HG03196 (cell line): ENCODE measurements around the gene CFAP61.

Experiments
- ATAC-seq: cut with Tn5 transposase; IDR thresholded peaks from one replicate; pipeline ENCODE4 v1.9.1; 2021; ENCODE audit not compliant: unreplicated experiment

The CFAP61 gene

DNA sequence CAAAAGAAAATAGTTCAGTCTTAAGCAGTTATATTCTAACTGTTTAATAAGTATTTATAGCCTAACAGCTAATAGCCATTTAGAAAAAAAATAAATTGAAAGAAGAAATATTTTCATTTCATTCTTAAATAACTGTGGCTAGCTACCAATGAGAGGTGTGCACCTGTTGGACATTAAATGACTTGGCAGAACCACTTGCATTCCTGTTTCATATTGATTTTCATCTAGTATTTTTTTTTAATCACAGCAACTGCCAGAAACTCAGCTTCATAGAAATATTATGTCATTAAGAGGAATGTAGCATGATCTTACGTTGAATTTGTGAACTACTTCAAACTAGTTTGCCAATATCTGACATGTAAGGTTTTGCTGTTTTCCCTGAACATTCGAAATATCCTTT is 25.0 kb upstream of the CFAP61 start:
- ATAC-seq: no peak

- ATAC-seq: no peak
Measured at GRCh38 chr20:20031790-20032189, 20.5 kb upstream of the CFAP61 start.

GRCh38 chr20:20034486-20034885 is 17.8 kb upstream of the CFAP61 start:
- ATAC-seq: no peak

- ATAC-seq: no peak
Measured at GRCh38 chr20:20036756-20037155, 15.6 kb upstream of the CFAP61 start.

DNA sequence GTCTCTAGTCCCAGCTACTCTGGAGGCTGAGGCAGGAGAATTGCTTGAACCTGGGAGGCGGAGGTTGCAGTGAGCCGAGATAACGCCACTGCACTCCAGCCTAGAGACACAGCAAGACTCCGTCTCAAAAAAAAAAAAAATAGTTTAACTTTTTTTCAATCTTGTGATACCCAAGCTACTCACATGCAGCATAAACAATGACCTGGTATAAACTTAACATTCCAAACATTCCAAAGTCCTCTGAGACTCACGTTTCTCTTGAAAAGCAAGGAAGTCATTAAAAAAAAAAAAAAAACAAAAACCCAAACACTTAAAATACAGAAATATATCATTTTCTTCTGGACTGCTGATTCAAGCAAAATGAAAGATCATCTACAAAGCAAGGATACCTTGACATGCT is 14.4 kb upstream of the CFAP61 start:
- no peak for ATAC-seq

GRCh38 chr20:20038586-20038985 is 13.7 kb upstream of the CFAP61 start:
- ATAC-seq: no peak

DNA sequence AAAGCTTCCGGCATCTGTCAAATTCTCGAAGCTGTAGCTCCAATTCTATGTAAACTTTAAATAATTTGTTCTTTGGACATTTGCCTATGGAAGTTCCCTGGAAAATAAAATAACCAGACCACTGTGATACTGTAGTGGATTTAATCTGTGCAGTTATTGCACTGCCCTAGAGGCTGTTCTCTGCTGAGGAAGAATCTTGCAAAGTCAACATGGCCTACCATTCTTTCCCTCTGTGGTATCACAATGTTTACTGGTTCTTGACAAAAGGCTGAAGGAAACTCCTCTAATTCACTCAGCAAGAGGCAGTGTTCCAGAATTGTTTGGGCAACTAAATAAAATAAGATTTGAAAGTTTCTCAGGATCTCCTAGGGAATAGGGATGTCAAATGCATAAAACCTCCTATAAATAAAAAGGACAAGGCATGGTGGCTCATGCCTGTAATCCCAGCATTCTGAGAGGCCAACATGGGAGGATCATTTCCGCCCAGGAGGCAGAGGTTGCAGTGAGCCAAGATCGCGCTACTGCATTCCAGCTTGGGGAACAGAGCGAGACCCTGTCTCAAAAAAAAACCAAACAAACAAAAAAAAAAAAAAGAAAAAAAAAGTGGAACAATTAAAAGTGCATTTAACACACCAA is 12.5 kb upstream of the CFAP61 start:
- ATAC-seq: no peak

DNA sequence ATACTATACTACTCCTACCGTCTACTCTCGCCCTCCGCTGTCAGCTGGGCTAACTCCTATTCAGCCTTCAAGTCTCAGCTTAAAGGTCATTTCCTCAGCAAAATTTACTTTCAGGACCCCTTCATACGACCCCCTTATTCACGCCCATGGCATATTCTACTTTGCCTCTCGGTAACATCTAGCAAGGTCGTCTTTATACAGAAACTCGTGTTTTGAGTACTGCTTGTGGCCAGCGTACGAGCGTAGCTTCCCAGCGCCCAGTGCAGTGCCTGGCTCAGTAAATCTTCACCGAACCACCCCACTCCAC is 612 bp upstream of the CFAP61 start:
- ATAC-seq: peak; percentile 3

GRCh38 chr20:20060234-20060998 is 8.1 kb downstream of the CFAP61 start:
- no peak for ATAC-seq

- no peak for ATAC-seq
Measured at GRCh38 chr20:20063941-20064702, 11.8 kb downstream of the CFAP61 start.

DNA sequence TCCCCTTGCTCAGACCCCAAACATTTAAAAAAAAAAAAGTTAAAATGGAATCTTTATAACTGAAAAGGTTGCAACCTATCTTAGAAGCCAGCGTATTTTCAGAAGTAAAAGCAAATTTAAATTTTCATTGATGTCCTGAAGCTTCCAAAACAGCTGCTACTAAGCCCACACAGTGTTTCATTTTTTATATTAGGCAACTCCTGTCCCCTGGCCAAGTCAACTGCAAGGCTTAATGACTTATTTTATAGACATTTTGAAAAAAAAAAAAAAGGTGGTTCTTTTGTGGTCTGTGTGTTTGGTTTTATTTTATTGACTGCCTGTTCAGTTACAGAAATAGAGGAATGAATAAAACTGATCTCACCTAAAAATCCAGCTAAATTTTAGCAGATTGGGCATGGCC is 13.0 kb downstream of the CFAP61 start:
- no peak for ATAC-seq

- ATAC-seq: no peak
Measured at GRCh38 chr20:20070871-20071726, 18.8 kb downstream of the CFAP61 start.

GRCh38 chr20:20073801-20074371 is 21.6 kb downstream of the CFAP61 start:
- no peak for ATAC-seq

DNA sequence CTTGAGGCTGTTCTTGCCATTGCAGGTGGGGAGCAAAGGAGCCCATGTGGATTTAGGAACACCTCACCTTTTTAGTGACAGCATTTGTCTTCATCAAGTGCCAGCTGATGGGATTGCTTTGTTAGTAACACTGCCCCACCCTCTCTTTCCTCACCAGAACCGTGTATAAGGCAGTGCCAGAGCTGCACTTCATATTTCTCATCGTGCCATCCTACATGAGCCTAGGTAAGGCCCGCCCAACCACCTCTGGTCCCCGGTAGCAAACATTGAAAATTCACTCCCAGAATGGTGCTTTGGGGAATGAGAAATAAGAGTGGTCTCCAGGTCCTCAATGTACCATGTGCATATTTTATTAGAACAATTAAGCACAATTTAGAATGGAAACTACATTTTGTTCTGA is 22.7 kb downstream of the CFAP61 start:
- no peak for ATAC-seq

DNA sequence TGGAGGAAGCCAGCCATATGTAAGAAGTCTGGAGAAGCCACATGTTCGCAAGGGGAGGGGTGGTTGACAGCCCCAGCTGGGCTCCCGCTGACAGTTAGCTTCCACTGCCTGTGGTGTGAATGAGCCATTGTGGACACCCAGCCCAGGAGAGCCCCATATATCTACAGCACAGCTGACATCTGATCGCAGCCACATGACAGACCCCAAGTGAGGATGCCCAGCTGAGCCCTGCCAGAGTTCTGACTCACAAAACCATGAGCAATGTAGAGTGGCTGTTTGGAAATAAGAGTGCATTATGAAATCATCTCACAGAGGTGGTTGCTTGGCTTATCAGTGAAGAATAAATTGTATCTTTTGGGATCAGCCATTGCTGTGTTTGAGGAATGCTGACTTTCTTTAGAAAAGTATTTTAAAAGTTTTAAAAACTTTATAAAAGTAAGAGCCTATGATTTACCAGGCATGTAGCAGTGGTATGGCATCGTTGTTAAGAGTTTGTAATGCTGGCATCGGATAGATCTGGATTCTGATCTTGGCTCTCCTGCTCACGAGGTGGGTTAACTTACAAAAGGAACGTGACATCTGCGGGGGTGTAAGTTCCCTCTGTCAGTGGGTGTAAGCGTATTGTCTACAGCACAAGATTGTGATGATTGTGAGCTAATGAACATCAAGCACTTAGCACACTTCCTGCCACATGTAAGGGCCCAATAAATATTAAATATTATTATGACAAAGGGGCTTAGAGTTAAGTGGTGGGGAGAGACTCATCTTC is 24.1 kb downstream of the CFAP61 start:
- no peak for ATAC-seq

GRCh38 chr20:20078041-20078440 is 25.7 kb downstream of the CFAP61 start:
- ATAC-seq: no peak

DNA sequence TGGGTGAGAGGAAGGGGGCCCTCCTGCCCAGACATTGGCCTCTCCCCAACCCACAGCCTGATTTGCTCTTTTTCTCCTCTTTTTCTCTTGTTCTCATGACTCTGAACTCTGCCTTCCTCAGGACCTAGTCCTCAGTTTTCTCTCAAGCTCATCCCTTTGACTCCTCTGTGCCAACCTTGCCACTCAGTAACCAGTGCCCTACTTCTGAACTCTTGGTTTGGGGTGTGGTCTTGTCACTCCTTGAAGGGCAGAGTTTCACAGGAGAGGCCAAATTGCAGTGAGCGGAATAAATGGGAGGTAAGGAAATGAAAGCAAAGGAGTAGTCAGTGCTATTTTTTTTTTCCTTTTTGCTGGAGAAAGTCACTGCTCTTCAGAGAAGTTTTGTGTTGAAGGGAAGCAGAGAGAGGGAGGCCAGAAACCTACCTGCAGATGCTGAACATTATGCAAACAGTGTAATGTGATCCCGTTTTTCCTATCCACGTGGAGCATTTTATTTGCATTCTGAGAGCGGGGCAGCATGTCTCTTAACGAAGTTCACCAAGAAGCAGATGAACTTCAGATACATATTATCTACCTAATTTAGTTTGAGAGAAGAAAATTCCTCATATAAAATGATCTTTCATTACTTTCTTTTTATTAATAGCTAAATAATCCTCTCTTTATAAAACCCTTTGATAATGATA is 26.9 kb downstream of the CFAP61 start:
- no peak for ATAC-seq

DNA sequence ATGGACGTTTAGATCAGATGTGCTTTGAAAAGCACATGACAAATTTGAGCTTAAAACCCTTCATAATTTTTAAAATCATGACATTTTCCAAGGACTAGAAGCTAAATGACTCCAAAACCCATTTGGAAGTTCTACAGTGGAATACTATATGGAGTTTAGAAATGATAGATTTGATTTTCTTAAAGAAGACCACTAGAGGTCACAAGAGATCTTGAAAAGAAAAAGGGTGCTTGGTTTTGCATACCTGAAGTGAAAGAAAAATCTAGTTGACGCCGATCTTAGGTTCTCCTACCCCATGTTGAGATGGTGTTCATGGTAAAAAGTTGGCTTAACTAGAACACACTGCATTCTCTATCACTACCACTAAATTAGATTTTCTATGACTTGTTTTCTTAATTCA is 31.5 kb downstream of the CFAP61 start:
- ATAC-seq: no peak

GRCh38 chr20:20084296-20084752 is 32.0 kb downstream of the CFAP61 start:
- ATAC-seq: no peak

DNA sequence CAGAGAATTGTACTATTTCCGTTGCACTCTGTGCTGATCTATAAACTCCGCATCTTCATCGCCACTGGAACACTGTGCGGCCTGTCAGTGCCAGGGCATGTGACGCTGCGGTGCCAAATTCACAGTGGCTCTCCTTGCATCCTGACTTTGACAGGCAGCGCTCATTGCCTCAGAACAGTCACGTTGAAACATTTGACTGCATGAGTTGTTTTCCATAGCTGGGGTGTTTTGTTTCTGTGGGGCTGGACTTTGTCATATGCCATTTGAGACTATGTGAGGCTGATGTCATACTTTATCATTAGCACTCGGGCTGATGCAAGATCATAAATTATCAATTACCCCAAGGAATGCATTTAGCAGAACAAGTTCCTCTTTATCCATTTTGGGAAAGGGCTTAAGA is 32.7 kb downstream of the CFAP61 start:
- no peak for ATAC-seq
